HG03039 (cell line): ENCODE measurements around the gene PPY.
"Not testable (repeated sequence)": the region's sequence is repeated elsewhere in the genome, so short reads cannot be mapped to it uniquely, and the experiment has no call there.

Experiments
- ATAC-seq: cut with Tn5 transposase; IDR thresholded peaks from one replicate; pipeline ENCODE4 v1.9.1; 2021; ENCODE audit warnings: mild to moderate bottlenecking, moderate library complexity; ENCODE audit not compliant: unreplicated experiment

The PPY gene

GRCh38 chr17:43942051-43942685, at the start of gene PPY:
TSS of gene PPY (minus strand) at chr17:43942476. CDS start at chr17:43941654, 822 bp downstream.
- no peak for ATAC-seq

GRCh38 chr17:43988301-43988700, 46.0 kb upstream of the PPY start:
- no peak for ATAC-seq

- no peak for ATAC-seq
Observed at GRCh38 chr17:43987131-43988021, 45.1 kb upstream of the PPY start.

GRCh38 chr17:43986225-43986981, 44.1 kb upstream of the PPY start:
- ATAC-seq = no peak

- no peak for ATAC-seq
Observed at GRCh38 chr17:43984521-43984920, 42.2 kb upstream of the PPY start.

- ATAC-seq = no peak
Observed at GRCh38 chr17:43983515-43984411, 41.5 kb upstream of the PPY start.

GRCh38 chr17:43983196-43983514, 40.9 kb upstream of the PPY start:
- no peak for ATAC-seq

GRCh38 chr17:43982171-43982570, 39.9 kb upstream of the PPY start:
- no peak for ATAC-seq

GRCh38 chr17:43979671-43980070, 37.4 kb upstream of the PPY start:
- ATAC-seq = no peak

GRCh38 chr17:43979011-43979410, 36.7 kb upstream of the PPY start:
- no peak for ATAC-seq

GRCh38 chr17:43978078-43978477, 35.8 kb upstream of the PPY start:
- no peak for ATAC-seq

- ATAC-seq = no peak
Observed at GRCh38 chr17:43976963-43977837, 34.9 kb upstream of the PPY start.

- no peak for ATAC-seq
Observed at GRCh38 chr17:43975898-43976297, 33.6 kb upstream of the PPY start.

GRCh38 chr17:43974382-43975266, 32.3 kb upstream of the PPY start:
- ATAC-seq = no peak

GRCh38 chr17:43972444-43973212, 30.4 kb upstream of the PPY start:
- not testable (repeated sequence) for ATAC-seq

- not testable (repeated sequence) for ATAC-seq
Observed at GRCh38 chr17:43971436-43971835, 29.2 kb upstream of the PPY start.

GRCh38 chr17:43970366-43970765, 28.1 kb upstream of the PPY start:
- ATAC-seq = no peak
